Measurements from ENCODE around the gene ZNF764.

The ZNF764 gene

GRCh38 chr16:30569746-30570635 lies 11.8 kb upstream of the ZNF764 start:
- DNase-seq, result no peak

- DNase-seq, result no peak
These were observed 11.1 kb upstream of the ZNF764 start for GRCh38 chr16:30569281-30569680.

GRCh38 chr16:30567991-30568638 lies 9.9 kb upstream of the ZNF764 start:
- peak; percentile 44 for DNase-seq

GRCh38 chr16:30567160-30567990 lies 9.2 kb upstream of the ZNF764 start:
- peak; percentile 24 for DNase-seq

GRCh38 chr16:30566531-30566930 lies 8.4 kb upstream of the ZNF764 start:
- no peak for DNase-seq

GRCh38 chr16:30565984-30566383 lies 7.8 kb upstream of the ZNF764 start:
- DNase-seq, result no peak

- no peak for DNase-seq
These were observed 7.4 kb upstream of the ZNF764 start for GRCh38 chr16:30565526-30565925.

- DNase-seq, result no peak
These were observed 3.8 kb upstream of the ZNF764 start for GRCh38 chr16:30562021-30562420.

- DNase-seq, result no peak
These were observed 3.1 kb upstream of the ZNF764 start for GRCh38 chr16:30561089-30561816.

GRCh38 chr16:30559690-30560089 lies 1.5 kb upstream of the ZNF764 start:
- no peak for DNase-seq

GRCh38 chr16:30558789-30559377 lies 709 bp upstream of the ZNF764 start:
- DNase-seq, result no peak

GRCh38 chr16:30557707-30557956 lies 542 bp downstream of the ZNF764 start:
- DNase-seq, result peak; percentile 40

GRCh38 chr16:30556125-30556473 lies 2.1 kb downstream of the ZNF764 start:
- DNase-seq, result no peak

GRCh38 chr16:30555315-30556124 lies 2.7 kb downstream of the ZNF764 start:
- no peak for DNase-seq

GRCh38 chr16:30554557-30555314 lies 3.4 kb downstream of the ZNF764 start:
- no peak for DNase-seq

GRCh38 chr16:30553393-30553899 lies 4.7 kb downstream of the ZNF764 start:
- no peak for DNase-seq

- DNase-seq, result no peak
These were observed 5.2 kb downstream of the ZNF764 start for GRCh38 chr16:30552956-30553355.

- peak; percentile 68 for DNase-seq
These were observed 6.4 kb downstream of the ZNF764 start for GRCh38 chr16:30551781-30552180.

- no peak for DNase-seq
These were observed 9.5 kb downstream of the ZNF764 start for GRCh38 chr16:30548416-30549253.

- DNase-seq, result no peak
These were observed 12.1 kb downstream of the ZNF764 start for GRCh38 chr16:30546115-30546514.

All from activated gamma-delta T cell treated with Interleukin-2 at 50 U/mL for 16 hours (primary cell).